Measurements from ENCODE around the gene BTD. TPM values are rescaled to one million over a fixed set of nuclear protein-coding genes. Genes with fewer than 3 reads are reported as not detected.

Gene BTD
- polyA plus RNA-seq, 2 of the 4 experiments (the other 2 are of a cell fraction): 17.6 to 17.8 TPM

DNA sequence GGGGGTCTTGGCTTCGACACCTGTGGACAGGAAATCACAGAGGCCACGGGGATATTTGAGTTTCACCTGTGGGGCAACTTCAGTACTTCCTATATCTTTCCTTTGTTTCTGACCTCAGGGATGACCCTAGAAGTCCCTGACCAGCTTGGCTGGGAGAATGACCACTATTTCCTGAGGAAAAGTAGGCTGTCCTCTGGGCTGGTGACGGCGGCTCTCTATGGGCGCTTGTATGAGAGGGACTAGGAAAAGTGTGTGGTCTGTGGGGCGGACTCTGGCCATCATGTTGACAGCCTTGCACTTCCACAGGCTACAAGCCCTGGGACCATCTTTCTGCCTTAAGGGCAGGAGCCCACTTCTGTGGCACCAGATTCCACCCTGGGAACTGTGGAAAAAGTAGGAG is 43.7 kb downstream of the BTD start:
- no peak for DNase-seq (ENCODE audit: low read depth in 1 of 2, low spot score in 1 of 2)
- ChIA-PET CTCF (interaction anchor here (1.2 to 5.2 kb wide), 4 partner anchors 11 to 167 kb away, joined by 4 to 25 read pairs (median 10); no protein-coding TSS in a partner anchor), POLR2A (interaction anchor here (1.3 to 1.9 kb wide), 3 partner anchors 8 to 14 kb away, joined by 3 to 11 read pairs (median 5); no protein-coding TSS in a partner anchor)
- FAIRE-seq: no peak
- WGBS (ENCODE audit: missing lambda C conversion rate): 96% methylated on average over 6 of the region's 6 CpGs
- peaks cover 31% of the 10 kb centered on the region for H3K4me1 ChIP-seq
- H3K9me3 ChIP-seq: no peaks in the 10 kb centered on the region
- TF ChIP-seq HEYL (CRISPR knock-in tag; IDR thresholded peaks at IDR 0.05) (no peak), EP300 (IDR thresholded peaks at IDR 0.05) (no peak), BHLHE40 (IDR thresholded peaks at IDR 0.05; ENCODE audit: low read depth, low read length) (no peak), RNF2 (IDR thresholded peaks at IDR 0.05; ENCODE audit: borderline replicate concordance, low read depth) (no peak)
- peak overlapping the region; percentile 82 to 88 for H3K27ac ChIP-seq
- H3K4me2 ChIP-seq: peak overlapping the region; percentile 74
- ATAC-seq: no peak
- no peak overlapping the region for H3K4me3 ChIP-seq

DNA sequence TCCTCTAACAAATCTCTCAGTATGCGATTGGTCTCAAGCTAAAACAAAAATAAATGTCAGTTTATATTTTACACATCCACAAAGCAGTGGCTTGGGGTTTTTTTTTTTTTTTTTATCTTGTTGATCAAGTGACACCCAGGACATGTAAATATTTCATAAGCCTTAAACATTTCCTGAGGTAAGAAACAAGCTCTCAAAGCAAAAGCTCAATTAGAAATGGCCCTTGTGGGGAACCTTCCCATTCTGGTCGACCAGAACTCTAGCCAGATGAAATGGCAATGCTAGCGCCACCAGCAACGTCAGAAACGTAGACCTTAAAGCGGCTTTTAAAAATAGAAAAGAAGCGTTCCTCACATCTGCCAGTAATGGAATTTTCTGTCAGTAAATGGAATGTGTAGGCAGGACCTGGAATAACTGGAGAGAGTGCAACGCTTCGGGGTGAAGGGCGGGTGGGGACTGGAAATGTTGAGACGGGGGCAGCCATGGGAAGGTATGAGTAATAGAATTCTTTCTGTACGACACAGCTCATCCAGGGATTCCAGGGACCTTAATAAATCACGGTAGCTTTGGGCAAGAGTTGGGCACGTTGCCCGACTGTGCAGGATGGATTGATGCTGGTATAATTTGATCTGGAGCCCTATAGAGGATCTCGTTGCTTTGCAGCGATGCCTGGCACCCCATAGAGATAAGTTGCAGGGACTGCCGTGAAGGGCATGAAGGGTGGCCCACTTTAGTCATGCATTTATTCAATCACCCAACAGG is 44.4 kb downstream of the BTD start:
- peak; percentile 70 to 91 for DNase-seq (ENCODE audit: low read depth in 1 of 2, low spot score in 1 of 2)
- peaks cover 31% of the 10 kb centered on the region for H3K4me1 ChIP-seq
- H3K4me3 ChIP-seq: peak overlapping the region; percentile 2; the same call in 2 of the 3 replicates
- WGBS (ENCODE audit: missing lambda C conversion rate): 3% methylated on average over 17 of the region's 18 CpGs
- POLR2A ChIA-PET: interaction anchor here (1.0 to 1.9 kb wide), 6 partner anchors 9 to 152 kb away, joined by 3 to 11 read pairs (median 4); partner anchors contain the start of genes ANKRD28, BTD and HACL1
- FAIRE-seq: no peak
- H3K9me3 ChIP-seq: no peaks in the 10 kb centered on the region
- CTCF ChIA-PET: interaction anchor here (1.2 to 5.2 kb wide), 5 partner anchors 8 to 167 kb away, joined by 4 to 25 read pairs (median 7); no protein-coding TSS in a partner anchor
- peak; percentile 83 to 87 for ATAC-seq
- H3K27ac ChIP-seq: peak overlapping the region; percentile 82 to 88
- peak overlapping the region; percentile 74 for H3K4me2 ChIP-seq
- TF ChIP-seq FOSL2 (IDR thresholded peaks at IDR 0.05) (peak; percentile 80), FOSL2 (CRISPR knock-in tag; IDR thresholded peaks at IDR 0.05) (peak; percentile 83), NPAS2 (CRISPR knock-in tag; IDR thresholded peaks at IDR 0.05; ENCODE audit: borderline replicate concordance) (no peak), POLR2AphosphoS2 (conservative IDR thresholded peaks at IDR 0.05; ENCODE audit: low read length) (no peak), RNF2 (IDR thresholded peaks at IDR 0.05; ENCODE audit: borderline replicate concordance, low read depth) (no peak), RARB (CRISPR knock-in tag; IDR thresholded peaks at IDR 0.05) (no peak), MAX (IDR thresholded peaks at IDR 0.05) (peak; percentile 69), SMC3 (IDR thresholded peaks at IDR 0.05) (no peak), MAFK (IDR thresholded peaks at IDR 0.05; ENCODE audit: partially characterized antibody) (no peak), HOXA7 (CRISPR knock-in tag; IDR thresholded peaks at IDR 0.05) (no peak), ZFP36 (IDR thresholded peaks at IDR 0.05; ENCODE audit: borderline replicate concordance, partially characterized antibody) (no peak), HOXB13 (CRISPR knock-in tag; IDR thresholded peaks at IDR 0.05; ENCODE audit: low read depth) (no peak), ESRRA (IDR thresholded peaks at IDR 0.05; ENCODE audit: borderline replicate concordance, low read length) (no peak), JUN (IDR thresholded peaks at IDR 0.05) (peak; percentile 68 to 78; a peak in 3 of 5 replicates), EP300 (IDR thresholded peaks at IDR 0.05) (peak; percentile 19 to 75; a peak in 2 of 5 replicates), CEBPB (IDR thresholded peaks at IDR 0.05) (peak; percentile 22 to 82; a peak in 3 of 4 replicates), ZNF302 (CRISPR knock-in tag; IDR thresholded peaks at IDR 0.05) (no peak), RCOR1 (IDR thresholded peaks at IDR 0.05; ENCODE audit: low read depth, low read length) (no peak), KDM1A (IDR thresholded peaks at IDR 0.05; ENCODE audit: low read depth) (no peak), HEYL (CRISPR knock-in tag; IDR thresholded peaks at IDR 0.05) (no peak), ZC3H11A (IDR thresholded peaks at IDR 0.05) (no peak), SREBF2 (IDR thresholded peaks at IDR 0.05) (no peak), JUNB (IDR thresholded peaks at IDR 0.05) (peak; percentile 87), CHD2 (IDR thresholded peaks at IDR 0.05; ENCODE audit: low read length, partially characterized antibody) (no peak), PBX3 (IDR thresholded peaks at IDR 0.05) (peak; percentile 86), E2F6 (IDR thresholded peaks at IDR 0.05; ENCODE audit: borderline replicate concordance, low read depth) (no peak), FOXS1 (CRISPR knock-in tag; IDR thresholded peaks at IDR 0.05) (no peak), CBX2 (IDR thresholded peaks at IDR 0.05; ENCODE audit: borderline replicate concordance, low read depth) (no peak), USF2 (IDR thresholded peaks at IDR 0.05) (no peak), RAD21 (conservative IDR thresholded peaks at IDR 0.05 in 1 of 2, IDR thresholded peaks at IDR 0.05 in 1 of 2) (peak in 1 of 2 experiments; percentile 25; a peak in 2 of 5 replicates), RFX5 (IDR thresholded peaks at IDR 0.05) (no peak), KDM5A (IDR thresholded peaks at IDR 0.05) (no peak)
- TF ChIP-seq, protein P1, sequence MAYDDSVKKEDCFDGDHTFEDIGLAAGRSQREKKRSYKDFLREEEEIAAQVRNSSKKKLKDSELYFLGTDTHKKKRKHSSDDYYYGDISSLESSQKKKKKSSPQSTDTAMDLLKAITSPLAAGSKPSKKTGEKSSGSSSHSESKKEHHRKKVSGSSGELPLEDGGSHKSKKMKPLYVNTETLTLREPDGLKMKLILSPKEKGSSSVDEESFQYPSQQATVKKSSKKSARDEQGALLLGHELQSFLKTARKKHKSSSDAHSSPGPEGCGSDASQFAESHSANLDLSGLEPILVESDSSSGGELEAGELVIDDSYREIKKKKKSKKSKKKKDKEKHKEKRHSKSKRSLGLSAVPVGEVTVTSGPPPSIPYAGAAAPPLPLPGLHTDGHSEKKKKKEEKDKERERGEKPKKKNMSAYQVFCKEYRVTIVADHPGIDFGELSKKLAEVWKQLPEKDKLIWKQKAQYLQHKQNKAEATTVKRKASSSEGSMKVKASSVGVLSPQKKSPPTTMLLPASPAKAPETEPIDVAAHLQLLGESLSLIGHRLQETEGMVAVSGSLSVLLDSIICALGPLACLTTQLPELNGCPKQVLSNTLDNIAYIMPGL (CRISPR knock-in tag; IDR thresholded peaks at IDR 0.05; ENCODE audit: borderline replicate concordance): no peak
